Neural crest cell (in vitro differentiated cells): Measurements from ENCODE around the gene UNC5A. TPM values are rescaled to one million over a fixed set of nuclear protein-coding genes. Genes with fewer than 3 reads are reported as not detected.

Experiments used
- DNase-seq: peaks from one replicate; pipeline ENCODE4 v3.0.0; 2021; ENCODE audit warnings: low read depth, mixed read lengths, low spot score
- H3K27ac Mint-ChIP-seq: one replicate; pipeline ENCODE4 v1.8.0; 2021; ENCODE audit warnings: mild to moderate bottlenecking, mixed read lengths; ENCODE audit not compliant: unreplicated experiment
- H3K27me3 Mint-ChIP-seq: 2 replicates; pipeline ENCODE4 v1.8.0; 2021; ENCODE audit warnings: low read depth, mild to moderate bottlenecking, mixed read lengths
- H3K36me3 Mint-ChIP-seq: 2 replicates; pipeline ENCODE4 v1.8.0; 2021; ENCODE audit warnings: low read depth, mild to moderate bottlenecking, mixed read lengths
- H3K4me1 Mint-ChIP-seq: 2 replicates; pipeline ENCODE4 v1.8.0; 2021; ENCODE audit warnings: mixed read lengths
- H3K4me3 Mint-ChIP-seq: one replicate; pipeline ENCODE4 v1.8.0; 2021; ENCODE audit warnings: mild to moderate bottlenecking, mixed read lengths
- H3K9me3 Mint-ChIP-seq: 2 replicates; pipeline ENCODE4 v1.8.0; 2021; ENCODE audit warnings: mixed read lengths
- total RNA-seq: library from RNA; stranded (reverse); gene quantifications from 2 replicates; pipeline ENCODE4 v1.2.1, GENCODE V29; 2021
- TF ChIP-seq, protein P1 (sequence below): fragments of 200-600 bp; sonication (generic); conservative IDR thresholded peaks from 2 replicates; pipeline ENCODE4 v1.5.0; 2021; ENCODE audit warnings: antibody characterized with exemption, mild to moderate bottlenecking

Gene UNC5A
- total RNA-seq, 1 donor from 2014 or later, result 0.70 TPM

DNA sequence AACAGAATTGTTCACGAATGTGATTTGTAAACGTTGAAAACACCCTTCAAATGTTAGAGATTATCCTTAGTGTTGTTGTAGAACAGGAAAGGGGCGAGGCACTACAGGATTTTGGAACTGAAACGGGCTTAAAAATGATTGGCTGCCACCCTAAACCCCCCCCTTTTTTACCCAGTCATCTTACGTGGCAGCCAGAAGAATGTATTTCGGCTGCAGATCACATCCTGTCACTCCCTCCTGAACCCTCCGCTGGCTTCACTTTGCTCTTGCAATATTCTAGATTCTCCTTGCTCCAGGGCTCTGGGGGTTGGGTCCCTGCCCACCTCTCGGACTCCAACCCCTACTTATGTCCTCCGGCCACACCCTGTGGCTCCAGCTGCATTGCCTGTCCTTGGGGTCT, 13.9 kb upstream of the UNC5A start:
- Mint-ChIP-seq H3K4me1 (no peaks in the 10 kb centered on the region), H3K27me3 (peaks cover 57% of the 10 kb centered on the region), H3K36me3 (no peaks in the 10 kb centered on the region), H3K4me3 (no peak overlapping the region), H3K27ac (no peak overlapping the region), H3K9me3 (no peaks in the 10 kb centered on the region)
- TF ChIP-seq, protein P1, sequence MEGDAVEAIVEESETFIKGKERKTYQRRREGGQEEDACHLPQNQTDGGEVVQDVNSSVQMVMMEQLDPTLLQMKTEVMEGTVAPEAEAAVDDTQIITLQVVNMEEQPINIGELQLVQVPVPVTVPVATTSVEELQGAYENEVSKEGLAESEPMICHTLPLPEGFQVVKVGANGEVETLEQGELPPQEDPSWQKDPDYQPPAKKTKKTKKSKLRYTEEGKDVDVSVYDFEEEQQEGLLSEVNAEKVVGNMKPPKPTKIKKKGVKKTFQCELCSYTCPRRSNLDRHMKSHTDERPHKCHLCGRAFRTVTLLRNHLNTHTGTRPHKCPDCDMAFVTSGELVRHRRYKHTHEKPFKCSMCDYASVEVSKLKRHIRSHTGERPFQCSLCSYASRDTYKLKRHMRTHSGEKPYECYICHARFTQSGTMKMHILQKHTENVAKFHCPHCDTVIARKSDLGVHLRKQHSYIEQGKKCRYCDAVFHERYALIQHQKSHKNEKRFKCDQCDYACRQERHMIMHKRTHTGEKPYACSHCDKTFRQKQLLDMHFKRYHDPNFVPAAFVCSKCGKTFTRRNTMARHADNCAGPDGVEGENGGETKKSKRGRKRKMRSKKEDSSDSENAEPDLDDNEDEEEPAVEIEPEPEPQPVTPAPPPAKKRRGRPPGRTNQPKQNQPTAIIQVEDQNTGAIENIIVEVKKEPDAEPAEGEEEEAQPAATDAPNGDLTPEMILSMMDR, result no peak
- DNase-seq, result no peak

DNA sequence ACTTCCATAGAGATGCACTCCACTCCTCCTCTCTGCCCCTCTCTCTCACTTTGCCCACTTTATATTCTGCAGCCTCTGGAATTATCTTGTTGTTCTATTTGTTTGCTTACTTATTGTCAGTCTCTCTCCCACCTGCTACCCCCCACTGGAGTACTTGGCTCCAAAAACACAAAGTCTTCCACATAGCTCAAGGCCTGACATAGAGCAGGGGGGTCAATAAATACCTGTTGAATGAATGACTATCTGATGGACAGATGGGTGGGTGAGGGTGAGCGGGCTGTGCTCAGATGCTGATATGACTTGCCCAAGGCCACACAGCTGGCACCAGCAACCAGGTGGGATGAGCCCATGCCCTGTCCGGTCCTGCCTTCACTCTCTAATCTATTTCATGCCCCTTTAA, 13.4 kb upstream of the UNC5A start:
- Mint-ChIP-seq H3K36me3 (no peaks in the 10 kb centered on the region), H3K27ac (no peak overlapping the region), H3K4me1 (no peaks in the 10 kb centered on the region), H3K4me3 (no peak overlapping the region), H3K27me3 (peaks cover 54% of the 10 kb centered on the region), H3K9me3 (no peaks in the 10 kb centered on the region)
- TF ChIP-seq, protein P1, result no peak
- DNase-seq, result no peak

DNA sequence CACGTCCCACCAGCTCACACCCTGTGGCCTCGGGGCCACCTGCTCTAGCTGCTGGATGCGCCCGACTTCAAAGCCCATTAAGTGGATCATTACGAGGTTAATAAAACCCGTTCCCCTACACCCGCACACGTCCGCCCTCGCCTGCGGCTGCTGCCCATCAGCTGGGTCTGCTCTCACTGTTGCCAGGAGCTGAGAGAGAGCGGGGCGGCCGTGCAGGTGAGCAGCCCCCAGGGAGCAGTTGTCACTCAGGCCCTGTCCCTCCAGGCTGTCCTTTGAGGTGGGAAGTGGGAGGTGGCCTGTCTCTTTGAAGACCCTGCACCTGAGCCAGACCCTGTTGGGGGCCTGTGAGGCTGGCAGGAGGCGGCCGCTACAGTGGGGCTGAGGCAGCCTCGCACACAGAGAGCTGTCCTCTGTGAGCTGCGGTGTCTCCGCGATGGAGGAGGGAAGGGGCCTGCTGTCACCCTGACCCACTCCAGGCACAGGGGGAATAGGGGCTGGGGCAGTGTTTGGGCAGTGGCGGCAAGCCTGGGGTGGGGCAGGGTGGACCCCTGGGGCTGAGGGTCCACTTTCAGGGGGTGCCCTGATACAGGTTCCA, 12.8 kb upstream of the UNC5A start:
- Mint-ChIP-seq H3K4me3 (no peak overlapping the region), H3K4me1 (no peaks in the 10 kb centered on the region), H3K36me3 (no peaks in the 10 kb centered on the region), H3K9me3 (no peaks in the 10 kb centered on the region), H3K27ac (no peak overlapping the region), H3K27me3 (peaks cover 51% of the 10 kb centered on the region)
- DNase-seq, result no peak
- TF ChIP-seq, protein P1, result no peak

DNA sequence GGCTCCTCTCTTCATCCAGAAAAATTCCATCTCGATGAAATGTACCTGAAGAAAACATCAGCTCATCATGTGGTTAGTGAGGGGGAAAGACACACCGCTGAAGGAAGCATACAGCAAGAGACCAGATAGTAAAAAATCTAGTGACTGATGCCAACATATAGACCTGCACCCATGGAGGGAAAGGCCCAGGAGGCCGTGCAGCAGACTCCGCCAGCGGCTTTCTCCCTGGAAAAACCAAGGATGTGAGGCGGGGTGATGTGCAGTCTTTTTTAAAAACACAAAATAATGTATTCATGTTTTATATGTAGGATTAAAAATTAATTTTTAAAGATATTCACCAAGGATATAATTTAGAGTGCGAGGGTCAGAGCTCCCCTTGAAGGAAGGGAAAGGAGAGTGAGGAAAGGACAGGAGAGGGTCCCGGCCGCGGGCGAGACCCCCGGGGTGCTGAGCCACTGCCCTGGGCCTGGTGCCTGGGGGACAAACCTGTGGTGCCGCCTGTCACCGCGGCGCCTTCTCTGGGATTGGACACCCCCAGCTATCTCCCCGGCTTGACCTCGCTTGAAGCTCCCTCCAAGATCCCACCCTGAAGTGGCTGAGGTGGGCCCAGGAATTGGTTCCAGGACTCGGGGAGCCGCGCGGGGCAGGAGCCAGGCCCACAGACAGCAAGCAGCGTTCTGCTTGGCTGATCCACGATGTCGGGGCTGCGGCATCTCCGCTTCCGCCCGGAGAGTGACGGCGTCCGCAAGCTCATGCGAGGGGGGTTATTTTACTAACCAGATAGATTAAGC, 12.1 kb upstream of the UNC5A start:
- H3K9me3 Mint-ChIP-seq, result no peaks in the 10 kb centered on the region
- no peaks in the 10 kb centered on the region for H3K36me3 Mint-ChIP-seq
- H3K27ac Mint-ChIP-seq, result no peak overlapping the region
- no peak for DNase-seq
- H3K27me3 Mint-ChIP-seq, result peaks cover 50% of the 10 kb centered on the region
- TF ChIP-seq, protein P1, result no peak
- H3K4me3 Mint-ChIP-seq, result no peak overlapping the region
- H3K4me1 Mint-ChIP-seq, result no peaks in the 10 kb centered on the region

DNA sequence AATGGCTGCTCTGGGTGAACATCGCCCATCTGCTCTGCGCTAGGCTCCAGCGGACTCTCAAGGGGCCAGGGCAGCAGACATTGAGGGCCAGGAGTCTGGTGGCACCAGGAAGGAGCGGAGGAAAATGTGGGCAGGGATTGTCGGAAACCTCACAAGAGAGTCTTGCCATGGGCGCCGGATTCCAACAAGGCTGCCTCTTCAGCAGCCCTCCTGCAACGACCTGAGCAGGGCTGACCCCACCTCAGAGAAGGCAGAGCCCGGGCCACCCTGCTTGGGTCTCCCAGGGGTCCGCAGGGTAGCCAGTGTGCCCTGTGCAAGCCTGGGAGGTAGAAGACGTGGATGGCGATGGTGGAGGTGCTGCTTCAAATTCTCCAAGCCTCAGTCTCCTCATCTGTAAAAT, 11.4 kb upstream of the UNC5A start:
- no peak for DNase-seq
- Mint-ChIP-seq H3K27me3 (peaks cover 51% of the 10 kb centered on the region), H3K9me3 (no peaks in the 10 kb centered on the region), H3K27ac (no peak overlapping the region), H3K36me3 (no peaks in the 10 kb centered on the region), H3K4me1 (no peaks in the 10 kb centered on the region), H3K4me3 (no peak overlapping the region)
- TF ChIP-seq, protein P1, result no peak
